Body of pancreas (tissue), 4 donors: ENCODE measurements around the gene EIF2A. TPM values are rescaled to one million over a fixed set of nuclear protein-coding genes. Genes with fewer than 3 reads are reported as not detected.

Experiments used
- ATAC-seq: fragments of 150-250 bp; one replicate; pipeline ENCODE4 v1.9.1; 2016
- DNase-seq, 4 donors: peaks; one replicate each; pipeline ENCODE4 v3.0.0-alpha.2; 2019
- H3K27ac ChIP-seq, 4 donors: fragments of 200-600 bp; sonication (generic); 1 replicate in 3 of 4; 2 replicates in 1 of 4; pipeline versions ENCODE4 v1.5.1 to v1.6.1; 2016 to 2019; ENCODE audit warnings: mild to moderate bottlenecking in 1 of 4, mixed read lengths in 1 of 4, moderate library complexity in 1 of 4
- H3K27me3 ChIP-seq, 2 donors: fragments of 200-600 bp; sonication (generic); one replicate each; pipeline ENCODE4 v1.6.0; 2016; ENCODE audit warnings: mild to moderate bottlenecking in 1 of 2
- H3K36me3 ChIP-seq, 2 donors: fragments of 200-600 bp; sonication (generic); replicated peaks in 1 of 2; 2 replicates each; pipeline ENCODE4 v1.5.1; 2016; ENCODE audit warnings: low read depth in 2 of 2; ENCODE audit not compliant: insufficient read depth in 1 of 2
- H3K4me1 ChIP-seq: fragments of 200-600 bp; sonication (generic); one replicate; pipeline ENCODE4 v1.6.0; 2016
- H3K4me3 ChIP-seq, 2 donors: fragments of 200-600 bp; sonication (generic); 1 replicate in 1 of 2; 2 replicates in 1 of 2; pipeline ENCODE4 v1.5.1; 2016 to 2019
- H3K9me3 ChIP-seq, 3 donors: fragments of 200-600 bp; sonication (generic); 1 replicate in 2 of 3; 2 replicates in 1 of 3; pipeline ENCODE4 v1.5.1; 2016
- CTCF ChIP-seq, 7 experiments: fragments of 450-650 bp in 4 of 7; fragments of 200-600 bp in 3 of 7; sonication (generic) in 3 of 7; IDR thresholded peaks; one replicate each; pipeline ENCODE4 v1.5.1; 2016 to 2019; ENCODE audit warnings: antibody characterized with exemption in 7 of 7
- POLR2A ChIP-seq, 3 donors: fragments of 450-650 bp; IDR thresholded peaks; one replicate each; pipeline ENCODE4 v1.6.1; 2016; ENCODE audit warnings: antibody characterized with exemption in 3 of 3, mild to moderate bottlenecking in 2 of 3
- WGBS, 2 donors: methylation state at CpG; one replicate each; pipeline ENCODE4 v1.1.5; 2017; 5-methylcytosine and 5-hydroxymethylcytosine counted together
- intact Hi-C: fragments of 100-400 bp; cut with DNase I; formaldehyde crosslinking; loops from one replicate; pipeline ENCODE4 v1.15.1; 2023
- total RNA-seq, 2 donors: library from RNA; depleted of rRNA; stranded (reverse); fragments of >200 nt; gene quantifications; one replicate each; pipeline ENCODE4 v1.1.0, GENCODE V29; 2016

EIF2A gene
- total RNA-seq, 2 donors from 2014 or later, result 58.7 to 126 TPM

GRCh38 chr3:150531775-150532174 lies 14.8 kb upstream of the EIF2A start:
- DNase-seq (no peak), ATAC-seq (no peak)
- Histone ChIP-seq H3K36me3 (no peaks in the 10 kb centered on the region), H3K9me3 (no peaks in the 10 kb centered on the region), H3K4me1 (no peaks in the 10 kb centered on the region), H3K27ac (no peak overlapping the region), H3K27me3 (no peaks in the 10 kb centered on the region), H3K4me3 (no peak overlapping the region)
- TF ChIP-seq CTCF (IDR thresholded peaks at IDR 0.05), result no peak
- no peak for TF ChIP-seq POLR2A (IDR thresholded peaks at IDR 0.05)
- intact Hi-C loops, result no loop called here

- H3K4me1 ChIP-seq, result peaks cover 24% of the 10 kb centered on the region
- no peaks in the 10 kb centered on the region for H3K36me3 ChIP-seq
- no peaks in the 10 kb centered on the region for H3K9me3 ChIP-seq
- no peak overlapping the region for H3K4me3 ChIP-seq
- WGBS, 2 donors, result 79 to 87% methylated on average over 4 of the region's 4 CpGs
- H3K27me3 ChIP-seq, result no peaks in the 10 kb centered on the region
- no peak for TF ChIP-seq POLR2A (IDR thresholded peaks at IDR 0.05)
- no peak for TF ChIP-seq CTCF (IDR thresholded peaks at IDR 0.05)
- DNase-seq, result no peak
- H3K27ac ChIP-seq, result no peak overlapping the region
- intact Hi-C loops, result no loop called here
- ATAC-seq, result no peak
Measured at GRCh38 chr3:150535204-150535603, 11.4 kb upstream of the EIF2A start.

GRCh38 chr3:150538324-150539208 lies 8.0 kb upstream of the EIF2A start:
- TF ChIP-seq POLR2A (IDR thresholded peaks at IDR 0.05) (peak in 2 of 3 donors; percentile 22 to 34), CTCF (IDR thresholded peaks at IDR 0.05) (no peak)
- ATAC-seq (peak; percentile 90), DNase-seq (peak; percentile 38 to 68 (median 60))
- no peaks in the 10 kb centered on the region for H3K27me3 ChIP-seq
- intact Hi-C loops, result no loop called here
- peaks cover 38% of the 10 kb centered on the region for H3K4me1 ChIP-seq
- peak overlapping the region; percentile 48 to 69 (median 57) for H3K27ac ChIP-seq
- no peaks in the 10 kb centered on the region for H3K9me3 ChIP-seq
- peaks cover 0 to 3% of the 10 kb centered on the region in 2 donors for H3K36me3 ChIP-seq
- 21 to 25% methylated on average over 10 of the region's 10 CpGs for WGBS, 2 donors
- H3K4me3 ChIP-seq, result no peak overlapping the region

- Histone ChIP-seq H3K27ac (peak overlapping the region in 1 of 4 donors; percentile 69), H3K36me3 (peaks cover 0 to 10% of the 10 kb centered on the region in 2 donors), H3K4me3 (no peak overlapping the region), H3K9me3 (no peaks in the 10 kb centered on the region), H3K27me3 (no peaks in the 10 kb centered on the region), H3K4me1 (peaks cover 45% of the 10 kb centered on the region)
- no peak for TF ChIP-seq POLR2A (IDR thresholded peaks at IDR 0.05)
- no peak for TF ChIP-seq CTCF (IDR thresholded peaks at IDR 0.05)
- DNase-seq (no peak), ATAC-seq (no peak)
- WGBS, 2 donors, result 70 to 81% methylated on average over 2 of the region's 2 CpGs
- intact Hi-C loops, result no loop called here
Measured at GRCh38 chr3:150540297-150540696, 6.3 kb upstream of the EIF2A start.
